ENCODE data around the gene RCSD1. TPM values are rescaled to one million over a fixed set of nuclear protein-coding genes. Genes with fewer than 3 reads are reported as not detected.
"Not testable (repeated sequence)": the region's sequence is repeated elsewhere in the genome, so short reads cannot be mapped to it uniquely, and the experiment has no call there.

RCSD1 gene
- total RNA-seq, 1 donor, result 1.3 TPM

DNA sequence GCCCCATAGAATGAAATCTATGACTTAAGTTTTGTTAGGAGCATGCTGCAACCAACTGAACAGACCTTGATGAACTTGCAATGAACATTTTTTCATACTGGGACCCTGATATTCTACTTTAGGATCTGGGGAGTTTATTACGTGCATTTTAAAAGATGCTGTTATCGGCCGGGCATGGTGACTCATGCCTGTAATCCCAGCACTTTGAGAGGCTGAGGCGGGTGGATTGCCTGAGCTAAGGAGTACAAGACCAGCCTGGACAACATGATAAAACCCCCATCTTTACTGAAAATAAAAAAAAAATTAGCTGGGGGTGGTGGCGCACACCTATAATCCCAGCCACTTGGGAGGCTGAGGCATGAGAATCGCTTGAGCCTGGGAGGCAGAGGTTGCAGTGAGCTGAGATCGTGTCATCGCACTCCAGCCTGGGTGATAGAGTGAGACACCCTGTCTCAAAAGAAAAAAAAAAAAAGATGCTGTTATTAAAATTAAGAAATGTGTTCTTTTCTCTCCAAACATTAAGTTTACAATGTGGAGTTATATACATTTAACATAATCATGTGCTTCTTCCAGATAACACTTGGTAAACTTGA lies 98.9 kb downstream of the RCSD1 start:
- no peak for TF ChIP-seq CTCF (IDR thresholded peaks at IDR 0.05; ENCODE audit: insufficient read depth, low read depth, low read length)

GRCh38 chr1:167734227-167734626 lies 104.2 kb downstream of the RCSD1 start:
- no peak for TF ChIP-seq CTCF (IDR thresholded peaks at IDR 0.05; ENCODE audit: insufficient read depth, low read depth, low read length)

More for the DNA sequence above, 98.9 kb downstream of the RCSD1 start:
- no peak overlapping the region for H3K4me3 ChIP-seq (ENCODE audit: low read depth, low read length)
- peak; percentile 81 for DNase-seq (ENCODE audit: low read depth)

DNA sequence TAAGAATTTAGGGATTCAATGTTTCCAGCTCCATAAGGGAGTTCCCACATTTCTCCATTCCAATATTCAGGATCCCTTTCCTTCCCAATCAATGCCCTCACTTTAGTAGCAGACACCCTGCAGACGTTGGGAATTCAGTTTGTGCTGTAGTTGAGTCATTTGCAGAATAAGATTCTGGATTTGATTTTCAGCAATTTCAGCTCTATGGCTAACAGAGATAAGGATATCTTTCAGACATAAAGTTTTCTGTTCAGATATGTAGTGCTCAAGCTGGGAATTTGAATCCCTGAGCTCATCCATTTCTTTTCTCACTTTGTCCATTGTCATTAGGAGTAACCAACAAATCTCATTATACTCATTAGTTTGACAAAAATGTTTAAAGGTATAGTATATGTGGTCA lies 104.8 kb downstream of the RCSD1 start:
- no peak for TF ChIP-seq CTCF (IDR thresholded peaks at IDR 0.05; ENCODE audit: insufficient read depth, low read depth, low read length)
- DNase-seq (ENCODE audit: low read depth), result no peak
- H3K4me3 ChIP-seq (ENCODE audit: low read depth, low read length), result no peak overlapping the region

More at GRCh38 chr1:167734227-167734626, 104.2 kb downstream of the RCSD1 start:
- DNase-seq (ENCODE audit: low read depth), result no peak
- H3K4me3 ChIP-seq (ENCODE audit: low read depth, low read length), result no peak overlapping the region

GRCh38 chr1:167737169-167737568 lies 107.1 kb downstream of the RCSD1 start:
- no peak for TF ChIP-seq CTCF (IDR thresholded peaks at IDR 0.05; ENCODE audit: insufficient read depth, low read depth, low read length)
- H3K4me3 ChIP-seq (ENCODE audit: low read depth, low read length), result no peak overlapping the region
- no peak for DNase-seq (ENCODE audit: low read depth)

GRCh38 chr1:167738158-167738557 lies 108.1 kb downstream of the RCSD1 start:
- no peak for TF ChIP-seq CTCF (IDR thresholded peaks at IDR 0.05; ENCODE audit: insufficient read depth, low read depth, low read length)
- no peak for DNase-seq (ENCODE audit: low read depth)
- H3K4me3 ChIP-seq (ENCODE audit: low read depth, low read length), result no peak overlapping the region

GRCh38 chr1:167739752-167740151 lies 109.7 kb downstream of the RCSD1 start:
- no peak overlapping the region for H3K4me3 ChIP-seq (ENCODE audit: low read depth, low read length)
- no peak for DNase-seq (ENCODE audit: low read depth)
- no peak for TF ChIP-seq CTCF (IDR thresholded peaks at IDR 0.05; ENCODE audit: insufficient read depth, low read depth, low read length)

DNA sequence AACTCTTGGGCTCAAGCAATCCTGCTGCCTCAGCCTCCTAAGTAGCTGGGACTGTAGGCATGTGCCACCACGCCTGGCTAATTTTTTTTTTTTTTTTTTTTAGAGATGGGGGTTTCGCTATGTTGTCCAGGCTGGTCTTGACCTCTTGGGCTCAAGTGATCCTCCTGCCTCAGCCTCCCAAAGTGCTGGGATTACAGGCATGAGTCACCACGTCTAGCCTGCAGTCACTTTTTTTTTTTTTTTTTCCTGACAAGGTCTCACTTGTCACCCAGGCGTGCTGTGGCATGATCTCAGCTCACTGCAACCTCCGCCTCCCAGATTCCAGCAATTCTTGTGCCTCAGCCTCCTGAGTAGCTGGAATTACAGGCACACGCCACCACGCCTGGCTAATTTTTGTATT lies 111.1 kb downstream of the RCSD1 start:
- not testable (repeated sequence) for H3K4me3 ChIP-seq (ENCODE audit: low read depth, low read length); DNase-seq (ENCODE audit: low read depth)

DNA sequence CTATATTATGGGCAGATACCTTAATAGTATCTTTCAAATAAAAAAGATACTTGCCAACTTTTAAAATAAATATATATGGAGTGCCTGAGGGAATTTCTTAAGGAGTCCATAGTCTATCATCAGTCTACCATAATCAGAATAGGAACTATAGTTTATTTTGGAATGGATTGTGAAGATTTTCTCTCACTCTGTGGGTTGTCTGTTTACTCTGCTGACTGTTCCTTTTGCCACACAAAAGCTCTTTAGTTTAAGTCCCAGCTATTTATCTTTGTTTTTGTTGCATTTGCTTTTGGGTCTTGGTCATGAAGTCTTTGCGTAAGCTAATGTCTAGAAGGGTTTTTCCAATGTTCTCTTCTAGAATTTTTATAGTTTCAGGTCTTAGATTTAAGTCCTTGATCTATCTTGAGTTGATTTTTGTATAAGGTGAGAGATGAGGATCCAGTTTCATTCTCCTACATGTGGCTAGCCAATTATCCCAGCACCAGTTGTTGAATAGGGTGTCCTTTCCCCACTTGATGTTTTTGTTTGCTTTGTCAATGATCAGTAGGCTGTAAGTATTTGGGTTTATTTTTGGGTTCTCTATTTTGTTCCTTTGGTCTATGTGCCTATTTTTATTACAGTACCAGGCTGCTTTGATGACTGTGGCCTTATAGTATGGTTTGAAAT lies 112.5 kb downstream of the RCSD1 start:
- not testable (repeated sequence) for H3K4me3 ChIP-seq (ENCODE audit: low read depth, low read length); DNase-seq (ENCODE audit: low read depth)
